ENCODE data around the gene KDM4B.

GRCh38 chr19:5107432-5108122 is 138.7 kb downstream of the KDM4B start:
- TF ChIP-seq CTCF (conservative IDR thresholded peaks at IDR 0.05) (no peak), ZFX (IDR thresholded peaks at IDR 0.05) (no peak)

Measured in C4-2B (cell line).